Stimulated activated naive B cell treated with anti-CD40 and anti-IgM and Interleukin-4, amounts not matched to agents 10 μg/mL and 1 μg/mL and 100 μg/mL, for 72 hours (primary cell): ENCODE results near the gene ANO6.
"Not testable (repeated sequence)": the region's sequence is repeated elsewhere in the genome, so short reads cannot be mapped to it uniquely, and the experiment has no call there.

ENCODE experiments used
- ATAC-seq, 2 donors: fragments of 150-1000 bp; cut with Tn5 transposase; replicated peaks; 2 replicates each; pipeline ENCODE4 v1.10.0; 2021; ENCODE audit warnings: moderate library complexity in 1 of 2
- DNase-seq: peaks from one replicate; pipeline ENCODE4 v3.0.0; 2021
- H3K27ac Mint-ChIP-seq: one replicate; pipeline ENCODE4 v1.8.0; 2022; ENCODE audit warnings: mild to moderate bottlenecking, mixed read lengths
- H3K27me3 Mint-ChIP-seq, 2 donors: one replicate each; pipeline ENCODE4 v1.8.0; 2022; ENCODE audit warnings: mixed read lengths in 2 of 2
- H3K36me3 Mint-ChIP-seq, 2 donors: one replicate each; pipeline ENCODE4 v1.8.0; 2022; ENCODE audit warnings: mixed read lengths in 2 of 2, mild to moderate bottlenecking in 1 of 2
- H3K4me1 Mint-ChIP-seq, 2 donors: one replicate each; pipeline ENCODE4 v1.8.0; 2022; ENCODE audit warnings: mixed read lengths in 2 of 2, mild to moderate bottlenecking in 1 of 2
- H3K4me3 Mint-ChIP-seq, 2 donors: one replicate each; pipeline ENCODE4 v1.8.0; 2022; ENCODE audit warnings: mild to moderate bottlenecking in 2 of 2, mixed read lengths in 2 of 2, moderate library complexity in 1 of 2
- H3K9me3 Mint-ChIP-seq, 2 donors: one replicate each; pipeline ENCODE4 v1.8.0; 2022; ENCODE audit warnings: mixed read lengths in 2 of 2, mild to moderate bottlenecking in 1 of 2

ANO6 gene

DNA sequence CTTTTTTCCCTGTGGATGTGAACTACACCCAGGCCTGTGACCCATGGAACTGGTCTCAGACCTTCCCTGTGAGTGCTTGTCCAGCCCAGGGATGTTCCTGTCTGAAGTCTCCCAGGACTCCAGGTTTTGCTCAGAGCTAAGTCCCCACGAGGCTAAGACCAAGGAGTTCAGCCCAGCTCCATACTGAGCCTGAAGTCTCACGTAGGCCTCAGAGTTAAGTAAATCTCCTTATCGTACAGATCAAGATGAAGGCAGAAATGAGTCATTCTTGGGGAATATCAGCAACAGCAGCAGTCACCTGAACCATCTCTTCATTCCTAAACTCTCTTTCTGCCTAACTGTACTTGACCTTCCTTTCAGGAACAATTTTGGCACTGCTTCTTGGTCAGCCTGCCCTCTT is 139.8 kb downstream of the ANO6 start:
- Mint-ChIP-seq H3K4me1 (peaks cover 0 to 2% of the 10 kb centered on the region in 2 donors), H3K27ac (no peak overlapping the region), H3K27me3 (no peaks in the 10 kb centered on the region), H3K4me3 (no peak overlapping the region), H3K36me3 (peaks cover 27 to 38% of the 10 kb centered on the region in 2 donors), H3K9me3 (peaks cover 0 to 2% of the 10 kb centered on the region in 2 donors)
- DNase-seq (no peak), ATAC-seq (no peak)

DNA sequence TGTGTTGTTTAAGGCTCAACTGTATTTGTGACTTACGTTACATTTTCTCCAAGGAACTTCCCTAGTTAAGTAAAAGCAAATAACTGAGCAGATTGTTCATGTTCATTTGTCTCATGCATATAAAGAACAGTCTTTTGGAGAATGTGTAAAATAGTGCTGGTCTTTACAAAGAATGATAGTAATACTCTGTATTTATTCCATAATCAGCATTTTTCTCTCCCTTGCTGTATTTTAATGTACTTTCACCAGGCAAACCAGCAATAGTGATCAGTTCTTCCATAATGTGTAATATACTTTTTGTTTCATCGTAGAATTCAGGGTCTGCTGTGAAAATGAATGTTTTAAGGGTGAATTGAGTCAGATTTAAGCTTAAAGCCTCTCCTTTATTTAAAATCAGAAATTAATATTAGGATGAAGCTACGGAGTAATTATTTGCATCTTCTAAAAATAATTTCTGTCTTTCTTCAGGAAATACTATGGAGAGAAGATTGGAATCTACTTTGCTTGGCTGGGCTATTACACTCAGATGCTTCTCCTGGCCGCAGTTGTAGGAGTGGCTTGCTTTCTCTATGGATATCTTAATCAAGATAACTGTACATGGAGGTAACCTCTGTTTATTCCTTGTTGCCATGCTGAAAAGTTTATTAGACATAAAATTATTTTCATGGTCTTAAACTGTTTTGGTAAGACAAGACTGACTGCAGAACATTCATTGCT is 141.1 kb downstream of the ANO6 start:
- Mint-ChIP-seq H3K27ac (no peak overlapping the region), H3K4me1 (peaks cover 0 to 2% of the 10 kb centered on the region in 2 donors), H3K9me3 (peaks cover 0 to 3% of the 10 kb centered on the region in 2 donors), H3K27me3 (no peaks in the 10 kb centered on the region), H3K36me3 (peaks cover 23 to 34% of the 10 kb centered on the region in 2 donors), H3K4me3 (no peak overlapping the region)
- DNase-seq (no peak), ATAC-seq (no peak)

DNA sequence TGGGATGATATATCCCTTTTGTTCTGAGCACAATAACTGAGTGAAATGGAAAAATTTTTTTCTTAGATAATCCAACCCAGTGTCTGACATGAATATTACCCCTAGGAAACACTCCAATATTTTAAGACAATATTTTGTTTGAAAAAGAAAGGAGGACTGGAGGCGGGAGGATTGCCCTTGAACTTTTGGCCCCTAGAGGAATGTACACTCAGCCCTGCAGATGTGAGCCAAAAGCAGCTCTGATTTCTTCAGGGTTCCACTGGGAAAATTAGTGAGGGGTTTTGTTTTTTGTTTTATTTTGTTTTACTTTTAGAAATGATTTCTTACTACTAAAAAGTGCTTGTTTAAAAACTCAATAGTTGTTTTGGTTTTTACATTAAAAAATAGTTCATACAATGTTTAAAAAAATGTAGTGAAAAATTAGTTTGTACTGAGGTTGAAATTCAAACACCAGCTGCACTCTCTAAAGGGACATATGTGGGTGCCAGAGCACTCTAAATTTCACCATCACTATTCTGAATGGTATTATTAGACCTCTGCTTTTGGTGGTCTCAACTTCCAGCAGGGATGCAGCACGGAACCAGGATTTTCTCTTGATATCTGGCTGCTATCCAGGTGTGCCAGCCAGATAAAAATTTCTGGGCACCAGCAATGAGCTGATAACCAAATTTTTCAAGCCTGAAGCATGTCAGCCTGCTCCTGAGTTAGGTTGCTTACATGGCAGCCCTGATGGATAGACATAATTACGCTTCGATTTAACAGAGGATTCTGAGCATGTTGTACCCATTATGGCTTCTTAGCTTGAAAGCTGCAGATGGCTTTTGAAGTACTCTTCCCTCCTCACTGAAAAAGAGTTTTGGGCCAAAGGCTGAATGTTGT is 141.9 kb downstream of the ANO6 start:
- ATAC-seq (no peak), DNase-seq (no peak)
- H3K27me3 Mint-ChIP-seq = no peaks in the 10 kb centered on the region
- H3K4me3 Mint-ChIP-seq = no peak overlapping the region
- peaks cover 0 to 2% of the 10 kb centered on the region in 2 donors for H3K4me1 Mint-ChIP-seq
- peaks cover 25 to 39% of the 10 kb centered on the region in 2 donors for H3K36me3 Mint-ChIP-seq
- H3K27ac Mint-ChIP-seq = no peak overlapping the region
- peaks cover 2 to 3% of the 10 kb centered on the region in 2 donors for H3K9me3 Mint-ChIP-seq

DNA sequence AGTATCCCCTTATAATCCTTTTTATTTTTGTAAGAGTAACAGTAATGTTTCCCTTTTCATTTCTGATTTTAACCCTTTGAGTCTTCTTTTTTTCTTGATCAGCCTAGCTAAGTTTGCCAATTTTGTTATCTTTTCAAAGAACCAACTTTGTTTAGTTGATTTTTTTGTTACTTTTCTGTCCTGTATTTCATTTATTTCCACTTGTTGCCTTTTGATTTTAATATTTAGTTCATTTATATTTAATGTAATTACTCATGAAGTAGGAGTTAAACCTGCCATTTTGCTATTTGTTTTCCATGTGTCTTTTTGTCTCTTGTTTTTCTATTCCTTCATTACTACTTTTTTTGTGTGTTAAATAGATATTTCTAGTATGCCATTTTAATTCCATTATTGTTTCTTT is 146.4 kb downstream of the ANO6 start:
- H3K4me1 Mint-ChIP-seq = no peaks in the 10 kb centered on the region
- no peak overlapping the region for H3K27ac Mint-ChIP-seq
- no peak overlapping the region for H3K4me3 Mint-ChIP-seq
- DNase-seq (no peak), ATAC-seq (no peak)
- H3K36me3 Mint-ChIP-seq = peaks cover 49 to 60% of the 10 kb centered on the region in 2 donors
- peaks cover 16 to 21% of the 10 kb centered on the region in 2 donors for H3K9me3 Mint-ChIP-seq
- H3K27me3 Mint-ChIP-seq = no peaks in the 10 kb centered on the region

DNA sequence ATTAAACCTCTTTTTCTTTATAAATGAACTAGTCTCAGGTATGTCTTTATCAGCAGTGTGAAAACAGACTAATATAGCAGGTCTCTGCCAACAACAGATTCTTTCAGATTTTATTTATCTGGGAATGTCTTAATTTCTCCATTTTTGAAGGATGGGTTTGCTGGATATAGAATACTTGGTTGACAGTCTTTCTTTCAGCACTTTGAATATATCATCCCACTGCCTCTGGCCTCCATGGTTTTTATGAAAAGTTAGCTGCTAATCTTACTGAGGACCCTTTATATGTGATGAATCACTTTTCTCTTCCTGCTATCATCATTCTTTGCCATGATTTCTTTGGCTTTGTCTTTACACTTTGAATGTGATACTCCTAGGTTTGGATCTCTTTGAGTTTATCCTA is 148.0 kb downstream of the ANO6 start:
- ATAC-seq = no peak
- no peak for DNase-seq
- Mint-ChIP-seq H3K36me3 (peaks cover 54 to 66% of the 10 kb centered on the region in 2 donors), H3K4me1 (no peaks in the 10 kb centered on the region), H3K27ac (no peak overlapping the region), H3K4me3 (no peak overlapping the region), H3K27me3 (no peaks in the 10 kb centered on the region), H3K9me3 (peaks cover 16 to 21% of the 10 kb centered on the region in 2 donors)

DNA sequence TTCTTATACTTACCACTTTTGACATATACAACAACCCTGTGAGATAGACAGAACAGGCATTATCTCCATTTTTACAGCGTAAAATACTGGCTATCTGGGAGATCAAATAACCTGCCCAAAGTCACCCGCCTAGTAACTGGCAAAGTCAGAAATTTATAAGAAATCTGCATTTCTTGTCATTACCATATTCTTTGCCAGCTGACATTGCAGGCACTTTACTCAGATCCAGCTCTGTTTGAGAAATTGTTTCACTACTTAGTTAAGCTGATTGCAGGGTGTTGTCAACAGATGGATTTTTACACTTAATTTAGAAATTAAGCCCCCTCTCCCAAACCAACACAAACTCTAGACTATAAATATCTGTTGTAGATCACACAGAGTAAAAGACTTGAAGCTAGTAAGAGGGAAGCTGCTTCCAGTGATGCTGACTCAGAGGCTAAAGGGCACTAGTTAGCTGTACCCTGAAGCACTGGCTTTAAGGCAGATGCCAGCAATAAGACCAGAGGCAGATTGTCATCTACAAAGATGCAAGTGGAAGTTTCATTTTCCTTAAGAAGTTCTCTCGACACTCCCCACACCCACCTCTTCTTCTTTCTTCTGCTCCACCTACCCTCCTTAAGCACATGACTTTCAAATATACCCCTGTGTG is 153.1 kb downstream of the ANO6 start:
- ATAC-seq = no peak
- Mint-ChIP-seq H3K4me3 (no peak overlapping the region), H3K27ac (no peak overlapping the region), H3K4me1 (no peaks in the 10 kb centered on the region), H3K36me3 (peaks cover 40 to 46% of the 10 kb centered on the region in 2 donors), H3K27me3 (no peaks in the 10 kb centered on the region), H3K9me3 (peaks cover 15 to 18% of the 10 kb centered on the region in 2 donors)
- DNase-seq = no peak

DNA sequence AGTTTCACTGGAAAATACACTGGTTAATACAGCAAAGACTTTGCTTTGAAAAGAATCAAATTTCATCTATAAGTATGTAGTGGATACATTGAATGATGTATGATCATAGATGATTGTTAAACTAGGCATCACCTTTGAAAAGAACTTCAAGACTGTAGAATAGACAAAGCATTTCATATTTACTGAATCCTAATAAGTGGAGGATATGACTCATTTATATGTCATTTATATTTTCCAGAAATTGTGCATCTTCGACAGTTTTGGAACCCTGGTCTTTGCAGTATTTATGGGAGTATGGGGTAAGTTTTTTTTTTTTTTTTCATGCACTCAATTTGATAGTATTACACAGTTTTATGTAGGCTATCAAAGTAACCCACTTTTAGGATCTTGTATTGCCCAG is 161.9 kb downstream of the ANO6 start:
- H3K36me3 Mint-ChIP-seq = peaks cover 17 to 19% of the 10 kb centered on the region in 2 donors
- no peak for DNase-seq
- no peaks in the 10 kb centered on the region for H3K4me1 Mint-ChIP-seq
- no peaks in the 10 kb centered on the region for H3K27me3 Mint-ChIP-seq
- no peak overlapping the region for H3K4me3 Mint-ChIP-seq
- H3K9me3 Mint-ChIP-seq = peaks cover 0 to 3% of the 10 kb centered on the region in 2 donors
- no peak overlapping the region for H3K27ac Mint-ChIP-seq
- ATAC-seq = no peak

DNA sequence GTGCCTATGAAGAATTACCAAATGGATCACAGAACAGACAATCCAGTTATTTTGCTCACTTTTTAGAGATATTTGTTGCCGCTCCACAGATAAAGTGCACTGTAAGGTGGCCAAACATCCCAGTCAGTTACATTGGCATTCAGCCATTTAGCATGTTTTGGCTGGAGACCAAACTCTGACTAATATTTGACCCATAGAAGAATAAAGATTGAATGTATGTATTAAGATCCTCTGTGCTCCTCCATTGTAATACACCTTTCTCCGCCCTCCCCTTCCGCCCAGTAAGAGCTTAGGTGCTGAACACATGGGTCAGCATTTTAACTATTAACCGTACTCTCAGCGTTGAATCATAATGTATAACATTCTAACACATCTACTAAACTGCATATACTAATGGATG is 163.4 kb downstream of the ANO6 start:
- Mint-ChIP-seq H3K4me1 (no peaks in the 10 kb centered on the region), H3K36me3 (peaks cover 21 to 25% of the 10 kb centered on the region in 2 donors), H3K27me3 (no peaks in the 10 kb centered on the region), H3K27ac (no peak overlapping the region), H3K4me3 (no peak overlapping the region), H3K9me3 (peaks cover 0 to 2% of the 10 kb centered on the region in 2 donors)
- no peak for ATAC-seq
- DNase-seq = no peak

DNA sequence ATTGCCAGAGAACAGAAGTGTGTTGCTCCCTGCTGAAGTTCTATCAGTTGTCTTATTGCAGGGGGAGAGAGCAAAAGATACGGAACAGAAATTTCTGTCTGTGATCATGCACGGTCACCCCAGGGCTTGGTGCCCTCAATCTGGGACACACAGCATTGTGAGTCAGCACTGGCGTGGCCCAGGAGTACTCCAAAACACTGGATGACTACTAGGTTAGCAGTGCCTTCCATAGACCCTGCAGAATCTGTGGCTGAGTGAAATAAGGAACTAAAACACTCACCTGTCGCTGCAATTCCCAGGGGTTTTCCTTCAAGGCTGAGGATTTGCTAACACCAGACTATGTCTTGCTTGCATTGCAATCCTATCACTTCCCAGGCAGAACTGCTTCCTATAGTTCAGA is 165.5 kb downstream of the ANO6 start:
- Mint-ChIP-seq H3K4me1 (no peaks in the 10 kb centered on the region), H3K4me3 (no peak overlapping the region), H3K9me3 (no peaks in the 10 kb centered on the region), H3K27ac (no peak overlapping the region), H3K36me3 (peaks cover 31 to 43% of the 10 kb centered on the region in 2 donors), H3K27me3 (no peaks in the 10 kb centered on the region)
- ATAC-seq = no peak
- DNase-seq = no peak

DNA sequence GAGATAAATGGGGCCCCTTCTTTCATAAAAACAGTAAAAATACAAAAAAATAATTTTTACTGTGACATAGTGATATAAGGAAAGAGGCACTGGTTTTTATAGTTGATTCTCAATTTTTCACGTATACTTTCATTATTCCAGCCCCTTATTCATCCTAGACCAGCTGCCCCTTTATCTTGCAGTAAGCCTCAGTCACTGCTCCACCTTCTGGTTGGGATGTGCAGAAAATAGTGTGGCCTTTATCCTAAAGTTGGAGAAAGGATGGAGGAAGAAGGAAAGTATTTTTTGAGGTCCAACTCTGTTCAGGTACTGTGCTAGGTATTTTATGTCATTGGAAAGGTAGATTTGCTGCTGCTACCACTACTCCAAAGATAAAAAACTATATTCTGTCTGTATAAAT is 172.7 kb downstream of the ANO6 start:
- ATAC-seq = no peak
- H3K36me3 Mint-ChIP-seq = peaks cover 35 to 50% of the 10 kb centered on the region in 2 donors
- no peak overlapping the region for H3K4me3 Mint-ChIP-seq
- H3K9me3 Mint-ChIP-seq = peaks cover 1 to 4% of the 10 kb centered on the region in 2 donors
- no peak overlapping the region for H3K27ac Mint-ChIP-seq
- no peak for DNase-seq
- H3K4me1 Mint-ChIP-seq = no peaks in the 10 kb centered on the region
- H3K27me3 Mint-ChIP-seq = no peaks in the 10 kb centered on the region

DNA sequence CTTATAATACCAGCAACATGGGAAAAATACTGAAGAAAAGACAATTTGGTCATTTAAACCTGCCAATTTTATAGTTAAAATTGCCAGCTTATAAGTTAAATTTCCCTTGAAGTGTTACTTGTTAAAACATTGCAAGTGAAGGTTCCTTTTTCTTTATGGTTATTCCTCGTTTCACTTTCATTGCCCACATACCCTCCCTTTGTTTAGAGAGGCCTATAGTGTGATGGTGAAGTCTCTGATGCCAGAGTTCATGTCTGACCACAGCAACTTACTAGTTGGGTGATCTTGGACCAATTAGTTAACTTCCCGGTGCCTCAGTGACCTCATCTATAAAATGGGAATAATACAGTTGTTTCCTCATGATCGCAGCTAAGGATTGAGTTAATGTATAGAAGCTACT is 173.5 kb downstream of the ANO6 start:
- Mint-ChIP-seq H3K27ac (no peak overlapping the region), H3K9me3 (peaks cover 3 to 9% of the 10 kb centered on the region in 2 donors), H3K27me3 (no peaks in the 10 kb centered on the region), H3K36me3 (peaks cover 31 to 49% of the 10 kb centered on the region in 2 donors), H3K4me3 (no peak overlapping the region), H3K4me1 (no peaks in the 10 kb centered on the region)
- ATAC-seq (no peak), DNase-seq (no peak)

DNA sequence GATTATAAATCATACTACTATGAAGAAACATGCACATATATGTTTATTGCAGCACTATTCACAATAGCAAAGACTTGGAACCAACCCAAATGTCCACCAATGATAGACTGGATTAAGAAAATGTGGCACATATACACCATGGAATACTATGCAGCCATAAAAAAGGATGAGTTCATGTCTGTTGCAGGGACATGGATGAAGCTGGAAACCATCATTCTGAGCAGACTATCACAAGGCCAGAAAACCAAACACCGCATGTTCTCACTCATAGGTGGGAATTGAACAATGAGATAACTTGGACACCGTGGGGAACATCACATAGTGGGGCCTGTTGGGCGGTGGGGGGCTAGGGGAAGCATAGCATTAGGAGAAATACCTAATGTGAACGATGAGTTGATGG is 181.6 kb downstream of the ANO6 start:
- ATAC-seq, H3K4me3 Mint-ChIP-seq, H3K4me1 Mint-ChIP-seq, H3K27me3 Mint-ChIP-seq, H3K27ac Mint-ChIP-seq, DNase-seq: not testable (repeated sequence)
- Mint-ChIP-seq H3K36me3 (peaks cover 19 to 35% of the 10 kb centered on the region in 2 donors), H3K9me3 (peaks cover 18 to 25% of the 10 kb centered on the region in 2 donors)

DNA sequence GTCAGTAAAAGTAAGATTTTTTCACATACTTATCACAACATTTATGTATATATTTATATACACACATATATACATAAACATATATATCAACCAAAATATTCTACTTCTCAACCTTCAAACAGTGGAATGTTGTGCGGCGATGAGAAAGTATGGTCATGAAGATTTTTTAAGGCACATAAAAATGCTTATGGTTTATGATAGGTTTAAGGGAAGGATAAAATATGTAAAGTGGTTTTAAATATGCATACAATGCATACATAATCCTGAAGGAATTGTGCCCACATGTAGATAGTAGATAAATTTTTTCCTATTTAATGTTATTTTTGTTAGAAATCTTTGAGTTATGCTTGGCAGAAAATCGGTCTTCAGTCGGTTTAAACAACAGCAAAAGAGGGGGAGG is 182.7 kb downstream of the ANO6 start:
- DNase-seq (no peak), ATAC-seq (no peak)
- H3K36me3 Mint-ChIP-seq = peaks cover 14 to 36% of the 10 kb centered on the region in 2 donors
- no peaks in the 10 kb centered on the region for H3K27me3 Mint-ChIP-seq
- H3K4me3 Mint-ChIP-seq = no peak overlapping the region
- peaks cover 16 to 20% of the 10 kb centered on the region in 2 donors for H3K9me3 Mint-ChIP-seq
- H3K27ac Mint-ChIP-seq = no peak overlapping the region
- H3K4me1 Mint-ChIP-seq = no peaks in the 10 kb centered on the region

DNA sequence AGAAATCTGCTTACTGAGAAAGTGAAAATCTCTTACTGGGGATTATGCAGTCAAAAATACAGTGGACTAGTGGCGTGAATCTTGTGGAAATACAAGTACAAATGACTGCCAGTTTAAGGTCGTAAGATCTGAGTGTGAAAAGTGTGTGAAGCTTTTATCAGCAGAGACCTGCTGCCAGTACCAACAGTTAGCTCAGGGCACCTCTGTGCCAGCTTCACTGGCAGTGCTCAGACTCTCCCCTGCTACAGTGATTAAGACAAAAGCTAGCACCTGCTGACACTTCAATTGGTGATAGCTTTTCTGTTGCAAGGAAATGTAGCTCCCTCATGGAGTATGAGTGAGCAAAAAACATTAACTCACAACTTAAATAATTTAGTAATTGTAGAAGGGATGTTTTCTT is 185.1 kb downstream of the ANO6 start:
- H3K9me3 Mint-ChIP-seq = peaks cover 9% of the 10 kb centered on the region in 2 donors
- no peak for DNase-seq
- no peaks in the 10 kb centered on the region for H3K27me3 Mint-ChIP-seq
- ATAC-seq = no peak
- peaks cover 17 to 35% of the 10 kb centered on the region in 2 donors for H3K36me3 Mint-ChIP-seq
- H3K27ac Mint-ChIP-seq = no peak overlapping the region
- H3K4me3 Mint-ChIP-seq = no peak overlapping the region
- no peaks in the 10 kb centered on the region for H3K4me1 Mint-ChIP-seq
